Astrocyte (in vitro differentiated cells and primary cell): ENCODE results near the gene MVP. TPM values are rescaled to one million over a fixed set of nuclear protein-coding genes. Genes with fewer than 3 reads are reported as not detected.
A peak's percentile ranks its signal among the peaks of the same experiment; 100 is the strongest.

Experiments
- DNase-seq: peaks from one replicate; pipeline ENCODE4 v3.0.0-alpha.2; 2010; ENCODE audit warnings: low read depth
- FAIRE-seq: peaks from 2 replicates; lab custom pipeline; 2011; peaks lifted over from hg19 to GRCh38; lab: Jason Lieb, UNC
- H2AFZ ChIP-seq: 2 replicates; pipeline ENCODE4 v1.6.0; 2012; ENCODE audit warnings: low read depth, low read length, inconsistent platforms
- H3K27ac ChIP-seq: 2 replicates; pipeline ENCODE4 v1.5.1; 2011; ENCODE audit warnings: low read depth, low read length, inconsistent platforms
- H3K27me3 ChIP-seq: 2 replicates; pipeline ENCODE4 v1.6.0; 2011; ENCODE audit warnings: low read length, inconsistent platforms; ENCODE audit not compliant: insufficient read depth
- H3K36me3 ChIP-seq: 2 replicates; pipeline ENCODE4 v1.5.1; 2011; ENCODE audit warnings: low read length, inconsistent platforms; ENCODE audit not compliant: insufficient read depth
- H3K4me1 ChIP-seq: 2 replicates; pipeline ENCODE4 v1.5.1; 2011; ENCODE audit warnings: low read length, inconsistent platforms; ENCODE audit not compliant: insufficient read depth
- H3K4me2 ChIP-seq: 2 replicates; pipeline ENCODE4 v1.6.0; 2012; ENCODE audit warnings: low read length, inconsistent platforms
- H3K4me3 ChIP-seq: 2 replicates; pipeline ENCODE4 v1.5.1; 2011; ENCODE audit warnings: low read depth, mild to moderate bottlenecking, low read length, inconsistent platforms; ENCODE audit not compliant: insufficient read depth
- H3K79me2 ChIP-seq: 2 replicates; pipeline ENCODE4 v1.6.0; 2012; ENCODE audit warnings: mild to moderate bottlenecking, low read length, inconsistent platforms; ENCODE audit not compliant: insufficient read depth
- H3K9ac ChIP-seq: 2 replicates; pipeline ENCODE4 v1.6.0; 2012; ENCODE audit warnings: mild to moderate bottlenecking, low read length, inconsistent platforms
- H3K9me3 ChIP-seq: 2 replicates; pipeline ENCODE4 v1.5.1; 2012; ENCODE audit warnings: low read depth, mild to moderate bottlenecking, low read length, inconsistent platforms; ENCODE audit not compliant: insufficient read depth
- H4K20me1 ChIP-seq: 2 replicates; pipeline ENCODE4 v1.6.0; 2012; ENCODE audit warnings: low read length, inconsistent platforms; ENCODE audit not compliant: insufficient read depth
- H3K27ac Mint-ChIP-seq: one replicate; pipeline ENCODE4 v1.8.0; 2021; ENCODE audit warnings: mild to moderate bottlenecking, mixed read lengths; ENCODE audit not compliant: unreplicated experiment
- H3K27me3 Mint-ChIP-seq: one replicate; pipeline ENCODE4 v1.8.0; 2021; ENCODE audit warnings: low read depth, mixed read lengths; ENCODE audit not compliant: unreplicated experiment
- H3K36me3 Mint-ChIP-seq: one replicate; pipeline ENCODE4 v1.8.0; 2021; ENCODE audit warnings: low read depth, mixed read lengths; ENCODE audit not compliant: unreplicated experiment
- H3K4me1 Mint-ChIP-seq: one replicate; pipeline ENCODE4 v1.8.0; 2021; ENCODE audit warnings: low read depth, mixed read lengths; ENCODE audit not compliant: unreplicated experiment
- H3K4me3 Mint-ChIP-seq: one replicate; pipeline ENCODE4 v1.8.0; 2021; ENCODE audit warnings: mild to moderate bottlenecking, moderate library complexity, mixed read lengths; ENCODE audit not compliant: unreplicated experiment
- H3K9me3 Mint-ChIP-seq: one replicate; pipeline ENCODE4 v1.8.0; 2021; ENCODE audit warnings: mild to moderate bottlenecking, mixed read lengths; ENCODE audit not compliant: unreplicated experiment
- CTCF ChIP-seq: IDR thresholded peaks from 2 replicates; pipeline ENCODE4 v1.5.1; 2011; ENCODE audit warnings: low read depth, mild to moderate bottlenecking, inconsistent platforms, low read length, moderate library complexity; ENCODE audit not compliant: insufficient read depth
- EZH2 ChIP-seq: IDR thresholded peaks from 2 replicates; pipeline ENCODE4 v1.6.1; 2012; ENCODE audit warnings: mild to moderate bottlenecking, low read length, inconsistent platforms; ENCODE audit not compliant: insufficient read depth
- total RNA-seq: library from RNA; stranded (reverse); gene quantifications from 2 replicates; pipeline ENCODE4 v1.2.1, GENCODE V29; 2021

The MVP gene
- total RNA-seq, 1 donor from 2014 or later, result 38.7 TPM

- peaks cover 26% of the 10 kb centered on the region for H3K36me3 ChIP-seq
- no peaks in the 10 kb centered on the region for H3K27me3 ChIP-seq
- Mint-ChIP-seq H3K27me3 (peaks cover 5% of the 10 kb centered on the region), H3K27ac (no peak overlapping the region), H3K4me3 (no peak overlapping the region), H3K36me3 (peaks cover 15% of the 10 kb centered on the region), H3K4me1 (peaks cover 5% of the 10 kb centered on the region), H3K9me3 (no peaks in the 10 kb centered on the region)
- no peak overlapping the region for H3K4me3 ChIP-seq
- H3K4me1 ChIP-seq, result no peaks in the 10 kb centered on the region
- no peak overlapping the region for H3K27ac ChIP-seq
- peaks cover 17% of the 10 kb centered on the region for H4K20me1 ChIP-seq
- no peak overlapping the region for H2AFZ ChIP-seq
- DNase-seq (no peak), FAIRE-seq (no peak)
- no peak overlapping the region for H3K4me2 ChIP-seq
- TF ChIP-seq CTCF (no peak), EZH2 (no peak)
- no peaks in the 10 kb centered on the region for H3K9me3 ChIP-seq
- H3K79me2 ChIP-seq, result no peaks in the 10 kb centered on the region
- H3K9ac ChIP-seq, result no peak overlapping the region
Measured at GRCh38 chr16:29844575-29845331, 24.5 kb downstream of the MVP start.

GRCh38 chr16:29845656-29846055 is 25.4 kb downstream of the MVP start:
- FAIRE-seq (no peak), DNase-seq (no peak)
- Histone ChIP-seq H4K20me1 (peaks cover 13% of the 10 kb centered on the region), H3K4me2 (no peak overlapping the region), H3K4me3 (no peak overlapping the region), H2AFZ (no peak overlapping the region), H3K27ac (no peak overlapping the region), H3K4me1 (no peaks in the 10 kb centered on the region), H3K36me3 (peaks cover 23% of the 10 kb centered on the region), H3K27me3 (no peaks in the 10 kb centered on the region), H3K9ac (no peak overlapping the region), H3K79me2 (no peaks in the 10 kb centered on the region), H3K9me3 (no peaks in the 10 kb centered on the region)
- Mint-ChIP-seq H3K27me3 (peaks cover 5% of the 10 kb centered on the region), H3K27ac (peak overlapping the region; percentile 69), H3K36me3 (peaks cover 17% of the 10 kb centered on the region), H3K4me3 (no peak overlapping the region), H3K9me3 (no peaks in the 10 kb centered on the region), H3K4me1 (peaks cover 5% of the 10 kb centered on the region)
- TF ChIP-seq EZH2 (no peak), CTCF (no peak)
